ENCODE results near the gene CNIH2. TPM values are rescaled to one million over a fixed set of nuclear protein-coding genes. Genes with fewer than 3 reads are reported as not detected.
A peak's percentile ranks its signal among the peaks of the same experiment; 100 is the strongest.
"Not testable (repeated sequence)": the region's sequence is repeated elsewhere in the genome, so short reads cannot be mapped to it uniquely, and the experiment has no call there.

CNIH2 gene
- total RNA-seq, 1 experiment from 2014 or later, result 0.20 TPM

DNA sequence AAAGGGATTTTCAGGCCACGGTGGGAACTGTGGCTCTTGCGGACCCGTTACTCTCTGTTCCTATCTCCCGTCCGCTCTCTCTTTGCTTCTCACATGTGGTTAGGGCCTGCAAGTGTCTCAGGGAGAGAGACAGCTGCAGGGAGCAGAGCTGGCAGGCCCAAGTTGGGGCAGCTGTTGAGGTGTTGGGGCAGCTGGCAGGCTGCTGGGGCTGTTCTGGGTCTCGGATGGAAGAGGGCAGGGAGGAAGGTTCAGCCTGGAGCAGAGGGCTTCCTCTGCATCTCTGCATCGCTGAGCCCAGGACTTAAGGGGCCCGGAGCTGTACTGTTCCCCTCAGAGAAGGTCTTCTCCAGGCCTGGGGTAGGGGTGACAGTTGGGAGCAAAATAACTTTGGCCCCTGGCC is 2.6 kb upstream of the CNIH2 start:
- DNase-seq (ENCODE audit: extremely low read depth, low read depth), result no peak

DNA sequence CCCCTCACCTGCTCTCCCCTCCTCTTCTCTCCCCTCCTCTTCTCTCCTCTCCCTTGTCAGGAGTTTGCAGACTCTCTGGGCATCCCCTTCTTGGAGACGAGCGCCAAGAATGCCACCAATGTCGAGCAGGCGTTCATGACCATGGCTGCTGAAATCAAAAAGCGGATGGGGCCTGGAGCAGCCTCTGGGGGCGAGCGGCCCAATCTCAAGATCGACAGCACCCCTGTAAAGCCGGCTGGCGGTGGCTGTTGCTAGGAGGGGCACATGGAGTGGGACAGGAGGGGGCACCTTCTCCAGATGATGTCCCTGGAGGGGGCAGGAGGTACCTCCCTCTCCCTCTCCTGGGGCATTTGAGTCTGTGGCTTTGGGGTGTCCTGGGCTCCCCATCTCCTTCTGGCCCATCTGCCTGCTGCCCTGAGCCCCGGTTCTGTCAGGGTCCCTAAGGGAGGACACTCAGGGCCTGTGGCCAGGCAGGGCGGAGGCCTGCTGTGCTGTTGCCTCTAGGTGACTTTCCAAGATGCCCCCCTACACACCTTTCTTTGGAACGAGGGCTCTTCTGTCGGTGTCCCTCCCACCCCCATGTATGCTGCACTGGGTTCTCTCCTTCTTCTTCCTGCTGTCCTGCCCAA is 1.9 kb upstream of the CNIH2 start:
- no peak for DNase-seq (ENCODE audit: extremely low read depth, low read depth)

DNA sequence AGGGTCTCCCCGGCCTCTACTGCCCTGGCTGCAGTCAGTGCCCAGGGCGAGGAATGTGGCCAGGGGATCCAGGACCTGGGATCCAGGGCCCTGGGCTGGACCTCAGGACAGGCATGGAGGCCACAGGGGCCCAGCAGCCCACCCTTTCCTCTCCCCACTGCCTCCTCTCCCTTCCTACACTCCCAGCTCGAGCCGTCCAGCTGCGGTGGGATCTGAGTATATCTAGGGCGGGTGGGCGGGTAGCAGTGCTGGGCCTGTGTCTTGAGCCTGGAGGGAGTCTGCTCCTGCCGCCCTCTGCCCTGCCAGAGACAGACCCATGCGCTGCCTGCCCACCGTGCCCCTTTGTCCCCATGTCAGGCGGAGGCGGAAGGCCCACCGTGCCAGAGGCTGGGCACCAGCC is 1.4 kb upstream of the CNIH2 start:
- not testable (repeated sequence) for DNase-seq (ENCODE audit: extremely low read depth, low read depth)

DNA sequence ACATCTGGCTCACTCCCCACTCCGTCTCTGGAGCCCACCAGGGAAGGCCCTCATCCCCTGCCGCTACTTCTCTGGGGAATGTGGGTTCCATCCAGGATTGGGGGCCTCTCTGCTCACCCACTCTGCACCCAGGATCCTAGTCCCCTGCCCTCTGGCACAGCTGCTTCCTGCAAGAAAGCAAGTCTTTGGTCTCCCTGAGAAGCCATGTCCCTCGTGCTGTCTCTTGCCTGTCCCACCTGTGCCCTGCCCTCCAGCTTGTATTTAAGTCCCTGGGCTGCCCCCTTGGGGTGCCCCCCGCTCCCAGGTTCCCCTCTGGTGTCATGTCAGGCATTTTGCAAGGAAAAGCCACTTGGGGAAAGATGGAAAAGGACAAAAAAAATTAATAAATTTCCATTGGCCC is 911 bp upstream of the CNIH2 start:
- not testable (repeated sequence) for DNase-seq (ENCODE audit: extremely low read depth, low read depth)

DNA sequence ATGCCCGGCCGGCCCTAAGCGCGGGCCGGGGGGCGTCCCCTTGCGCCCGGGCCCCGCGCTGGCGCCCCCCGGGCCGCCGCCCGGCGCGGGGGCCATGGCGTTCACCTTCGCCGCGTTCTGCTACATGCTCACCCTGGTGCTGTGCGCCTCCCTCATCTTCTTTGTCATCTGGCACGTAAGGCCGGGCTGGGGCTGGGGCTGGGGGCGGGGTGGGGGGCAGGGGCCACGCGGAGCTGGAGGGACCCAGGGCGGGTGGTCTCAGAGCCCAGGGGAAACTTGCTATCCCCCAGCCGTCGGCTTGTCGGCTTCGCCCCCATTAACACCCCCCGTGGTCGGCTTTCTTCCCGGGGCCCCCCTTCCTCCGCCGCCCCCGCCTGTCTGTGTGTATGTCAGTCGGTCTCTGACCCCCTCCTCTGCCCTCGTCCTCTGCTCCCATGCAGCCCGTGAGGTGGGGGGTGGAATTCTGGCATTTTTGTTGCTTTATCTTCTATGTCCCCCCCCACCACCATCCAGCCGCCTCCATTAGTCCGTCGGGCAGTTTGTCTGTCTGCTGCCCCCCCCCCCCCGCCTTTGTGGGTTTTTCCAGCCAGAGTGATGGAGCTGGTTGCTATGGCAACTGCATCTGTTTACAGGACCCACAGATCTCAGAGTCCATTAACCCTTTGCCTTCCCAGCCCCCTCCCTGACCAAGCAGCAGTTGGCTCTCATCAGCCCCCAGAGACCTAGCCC is 552 bp downstream of the CNIH2 start:
- no peak for DNase-seq (ENCODE audit: extremely low read depth, low read depth)

DNA sequence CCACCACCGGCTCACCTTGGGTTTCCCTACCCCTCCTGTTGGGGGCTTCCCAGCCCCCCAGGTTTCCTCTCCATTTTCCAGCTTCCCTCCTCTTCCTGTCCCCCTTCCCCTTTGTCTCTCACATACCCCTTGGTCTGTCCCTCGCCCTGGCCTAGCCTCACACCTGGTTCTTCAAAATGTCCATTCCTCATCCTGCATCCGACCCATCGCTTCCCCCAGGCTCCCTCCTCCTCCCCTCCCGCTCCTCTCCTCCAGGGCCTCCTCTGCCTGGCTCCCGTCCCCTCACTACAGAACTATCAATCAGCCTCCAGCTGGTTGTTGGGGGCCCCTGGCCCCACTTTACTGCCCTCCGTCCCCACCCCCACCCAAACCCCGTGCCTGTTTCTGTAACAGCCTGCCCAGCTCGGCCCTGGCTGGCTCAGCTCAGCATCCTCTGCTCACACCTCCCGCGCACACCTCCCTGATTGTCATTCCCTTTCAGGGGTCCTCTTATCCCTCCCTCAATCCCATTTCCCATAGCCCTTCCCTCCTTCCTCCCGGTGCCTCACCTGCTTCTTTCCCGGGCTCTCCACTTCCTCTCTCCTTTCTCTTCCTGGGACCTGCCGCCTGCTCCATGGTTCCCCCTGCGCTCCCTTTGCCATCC is 1.2 kb downstream of the CNIH2 start:
- no peak for DNase-seq (ENCODE audit: extremely low read depth, low read depth)

DNA sequence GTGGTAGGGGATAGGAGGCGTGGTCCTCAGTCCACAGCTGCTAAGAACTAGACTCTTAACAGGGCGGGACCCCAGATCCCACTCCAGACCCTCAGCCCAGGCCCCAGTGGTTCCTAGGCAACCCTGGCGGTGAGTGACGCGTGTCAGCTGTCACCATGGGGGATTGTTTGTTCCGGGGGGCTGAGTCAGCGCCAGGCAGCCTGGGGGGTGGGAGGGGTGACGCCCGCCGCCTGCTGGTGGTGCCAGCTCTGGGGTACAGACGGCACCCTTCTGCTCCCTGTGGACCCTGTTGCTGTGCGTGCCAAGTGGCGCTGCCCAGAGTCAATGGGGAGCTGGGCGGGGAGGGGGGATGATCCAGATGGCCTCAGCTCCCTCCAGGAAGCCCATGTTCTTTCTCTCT is 2.5 kb downstream of the CNIH2 start:
- DNase-seq (ENCODE audit: extremely low read depth, low read depth), result no peak

DNA sequence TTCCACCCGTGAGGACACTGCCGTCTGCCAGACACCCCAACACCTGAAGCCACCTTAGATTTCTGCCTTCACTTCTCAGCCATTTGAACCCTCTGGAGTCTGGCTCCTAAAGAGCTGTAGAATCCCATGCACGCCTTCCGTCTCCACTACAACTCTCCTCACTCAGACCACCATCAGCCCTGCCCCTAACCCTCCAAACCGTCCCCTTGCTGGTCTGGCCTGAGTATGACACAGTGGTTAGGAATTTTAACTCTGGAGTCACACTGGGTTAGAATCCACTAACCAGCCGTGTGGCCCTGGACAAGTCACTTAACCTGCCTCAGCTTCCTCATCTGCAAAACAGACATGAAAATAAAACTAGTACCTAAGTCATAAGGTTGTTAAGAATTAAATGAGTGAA is 3.0 kb downstream of the CNIH2 start:
- no peak for DNase-seq (ENCODE audit: extremely low read depth, low read depth)

DNA sequence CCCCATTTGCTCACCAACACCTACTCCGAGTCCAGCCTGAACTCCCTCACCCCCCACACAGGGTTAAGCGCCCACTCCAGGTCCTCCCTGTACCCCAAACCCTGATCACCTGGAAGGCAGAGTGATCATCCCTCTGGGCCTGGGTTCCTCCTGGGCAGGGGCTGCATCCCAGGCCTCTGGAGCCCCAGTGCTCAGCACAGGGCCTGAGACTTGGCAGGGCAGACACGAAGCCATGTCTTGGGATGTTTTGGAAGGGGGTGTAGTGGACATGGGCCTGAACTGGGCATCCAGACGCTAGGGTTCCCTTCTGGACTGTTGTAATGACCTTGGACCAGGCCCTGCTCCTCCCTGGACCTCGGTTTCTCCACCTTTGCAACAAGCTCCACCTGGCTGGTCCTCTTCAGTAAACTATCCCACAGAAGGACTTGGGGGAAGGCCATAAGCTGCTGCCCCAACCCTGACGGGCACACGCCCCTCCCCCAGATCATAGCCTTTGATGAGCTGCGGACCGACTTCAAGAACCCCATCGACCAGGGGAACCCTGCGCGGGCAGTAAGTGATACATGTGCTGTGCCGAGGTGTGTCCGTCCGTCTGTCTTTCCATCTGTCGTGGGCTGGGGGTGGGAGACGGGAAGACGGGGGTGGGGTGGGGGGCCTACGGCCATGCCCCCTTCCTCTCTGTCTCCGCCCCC is 3.9 kb downstream of the CNIH2 start:
- no peak for DNase-seq (ENCODE audit: extremely low read depth, low read depth)

DNA sequence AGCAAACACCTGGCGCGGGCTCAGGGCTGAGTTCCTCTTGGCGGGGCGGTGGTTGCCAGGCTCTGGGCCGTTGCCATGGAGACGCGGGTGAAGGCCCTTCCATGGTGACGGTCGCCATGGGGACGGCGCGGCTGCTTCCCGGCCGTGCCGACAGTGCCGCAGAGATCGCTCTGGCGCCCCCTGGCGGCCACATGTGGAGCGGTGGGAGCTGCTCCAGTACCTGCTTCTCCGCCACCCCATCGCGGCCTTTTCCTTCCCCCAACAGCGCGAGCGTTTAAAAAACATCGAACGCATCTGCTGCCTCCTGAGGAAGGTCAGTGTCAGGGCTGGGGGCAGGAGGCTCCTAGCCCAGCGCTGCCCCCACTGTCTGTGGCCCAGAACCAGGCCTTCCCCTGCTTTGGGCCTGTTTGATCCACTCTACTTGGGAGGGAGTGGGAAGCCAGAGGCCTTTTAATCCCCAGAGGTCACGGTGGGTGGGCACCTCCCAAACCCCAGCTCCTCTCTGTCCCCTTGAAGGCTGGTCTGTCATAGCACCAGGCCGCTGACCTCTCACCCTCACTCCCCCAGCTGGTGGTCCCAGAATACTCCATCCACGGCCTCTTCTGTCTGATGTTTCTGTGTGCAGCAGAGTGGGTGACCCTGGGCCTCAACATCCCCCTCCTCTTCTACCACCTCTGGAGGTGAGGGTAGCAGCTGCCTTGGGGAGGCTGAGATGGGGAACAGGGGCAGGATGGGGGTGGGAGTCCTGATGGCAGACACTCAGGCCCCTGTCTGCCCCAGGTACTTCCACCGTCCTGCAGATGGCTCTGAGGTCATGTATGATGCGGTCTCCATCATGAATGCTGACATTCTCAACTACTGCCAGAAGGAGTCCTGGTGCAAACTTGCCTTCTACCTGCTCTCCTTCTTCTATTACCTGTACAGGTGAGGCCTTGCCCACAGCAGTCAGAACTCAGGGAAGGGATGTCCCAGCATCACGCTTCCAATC is 4.8 kb downstream of the CNIH2 start:
- DNase-seq (ENCODE audit: extremely low read depth, low read depth), result peak; percentile 83

DNA sequence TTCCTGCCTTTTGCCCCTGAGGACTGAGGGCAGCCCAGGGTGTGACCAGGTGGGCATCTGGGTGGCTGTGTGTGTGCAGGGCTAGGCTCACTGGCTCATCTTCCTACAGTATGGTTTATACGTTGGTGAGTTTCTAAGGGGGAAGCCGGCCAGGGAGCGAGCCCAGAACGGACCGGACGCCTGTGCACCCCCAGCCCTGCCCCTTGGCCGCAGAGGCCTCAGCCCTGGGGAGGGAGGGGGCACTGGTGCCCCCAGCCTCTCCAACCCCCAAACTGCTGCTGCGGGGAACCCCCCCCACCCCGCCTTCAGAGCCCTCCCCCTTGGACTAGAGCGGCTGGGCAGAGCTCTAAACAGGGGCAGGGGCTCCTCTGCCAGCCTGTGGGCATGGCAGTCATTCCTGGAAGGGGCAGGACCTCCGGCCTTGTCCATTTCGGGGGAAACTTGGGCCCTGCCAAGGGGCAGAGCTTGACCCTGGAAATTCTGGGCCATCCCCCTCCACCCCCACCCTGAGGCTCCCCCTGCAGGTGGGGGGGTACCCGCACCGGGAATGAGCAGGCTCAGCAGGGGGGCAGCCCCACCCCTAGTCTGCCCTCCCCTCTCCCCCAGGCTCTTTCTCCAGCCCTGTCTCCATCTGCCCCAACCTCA is 5.6 kb downstream of the CNIH2 start:
- DNase-seq (ENCODE audit: extremely low read depth, low read depth), result no peak

DNA sequence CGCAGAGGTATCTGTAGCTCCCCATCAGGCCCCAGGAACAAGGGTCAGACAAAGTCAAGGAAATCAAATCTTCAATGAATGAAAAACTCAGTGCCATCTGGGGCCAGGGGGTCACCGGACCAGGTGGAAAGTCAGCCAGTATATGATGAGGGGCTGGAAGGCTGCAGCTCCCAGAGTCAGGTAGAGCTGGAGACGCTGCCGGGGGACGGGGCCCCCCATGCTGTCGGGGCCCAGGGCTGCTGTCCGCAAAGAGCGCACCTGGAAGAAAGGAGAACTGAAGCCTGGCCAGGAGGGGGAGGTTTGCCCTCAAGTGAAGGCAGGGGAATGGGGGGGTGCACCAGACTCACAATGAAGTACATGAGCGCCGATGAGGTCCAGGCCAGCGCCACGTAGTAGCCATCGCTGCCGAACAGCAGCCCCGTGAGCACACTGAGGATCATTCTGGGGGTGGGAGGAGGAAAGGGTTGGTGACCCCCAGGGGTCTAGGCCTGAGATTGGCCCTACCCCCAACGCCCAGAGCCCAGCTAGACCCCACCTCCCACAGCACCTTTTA is 6.6 kb downstream of the CNIH2 start:
- DNase-seq (ENCODE audit: extremely low read depth, low read depth), result no peak

DNA sequence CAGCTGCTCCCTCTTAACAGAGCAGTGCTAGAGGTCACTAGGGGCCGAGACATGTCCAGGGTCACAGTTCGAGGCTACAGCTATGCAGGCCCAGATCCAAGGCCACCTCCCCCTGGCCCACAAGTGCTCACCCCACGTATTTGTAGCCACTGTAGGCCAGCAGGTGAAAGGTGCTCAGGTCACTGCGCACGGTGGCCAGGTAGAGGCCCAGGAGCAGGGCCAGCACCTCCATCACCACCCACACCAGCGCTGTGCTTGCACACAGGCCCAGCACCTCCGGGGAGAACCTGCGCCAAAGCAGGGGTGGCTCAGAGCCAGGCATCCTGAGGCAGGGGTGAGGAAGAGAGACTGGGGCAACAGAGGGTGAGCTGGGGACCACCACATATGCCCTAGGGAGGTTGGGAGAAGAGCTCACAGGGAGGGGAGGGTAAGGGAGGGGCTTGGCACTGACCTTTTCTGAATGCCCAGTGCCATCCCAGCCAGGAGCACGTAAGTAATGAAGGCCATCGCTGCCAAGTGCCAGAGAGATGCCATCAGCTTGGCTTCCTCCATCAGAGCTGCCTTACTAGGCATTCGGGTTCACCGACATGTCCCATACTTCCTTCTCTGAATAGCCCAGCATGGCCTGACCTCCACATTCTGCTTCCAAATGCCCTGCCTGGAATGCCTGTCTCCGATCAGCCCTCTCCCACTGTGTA is 7.4 kb downstream of the CNIH2 start:
- DNase-seq (ENCODE audit: extremely low read depth, low read depth), result no peak

DNA sequence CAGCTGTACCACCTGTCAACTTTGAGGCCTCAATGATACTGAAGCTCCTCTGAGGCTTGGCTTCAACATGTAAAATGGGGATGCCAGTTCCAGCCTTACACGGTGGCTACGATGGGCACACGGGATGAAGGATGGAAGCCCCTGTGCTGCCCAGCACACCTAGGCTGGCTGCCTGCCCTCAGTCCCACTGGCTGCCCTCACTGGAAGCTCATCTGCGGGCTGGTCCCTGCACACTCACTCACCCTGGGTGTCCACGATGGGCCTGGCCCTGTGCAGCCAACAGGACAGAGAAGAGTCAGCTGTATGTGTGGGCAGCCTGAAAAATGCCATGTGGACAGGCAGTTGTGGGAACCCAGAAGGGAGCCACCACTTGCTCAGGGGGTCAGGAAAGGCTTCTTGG is 8.7 kb downstream of the CNIH2 start:
- DNase-seq (ENCODE audit: extremely low read depth, low read depth), result no peak

DNA sequence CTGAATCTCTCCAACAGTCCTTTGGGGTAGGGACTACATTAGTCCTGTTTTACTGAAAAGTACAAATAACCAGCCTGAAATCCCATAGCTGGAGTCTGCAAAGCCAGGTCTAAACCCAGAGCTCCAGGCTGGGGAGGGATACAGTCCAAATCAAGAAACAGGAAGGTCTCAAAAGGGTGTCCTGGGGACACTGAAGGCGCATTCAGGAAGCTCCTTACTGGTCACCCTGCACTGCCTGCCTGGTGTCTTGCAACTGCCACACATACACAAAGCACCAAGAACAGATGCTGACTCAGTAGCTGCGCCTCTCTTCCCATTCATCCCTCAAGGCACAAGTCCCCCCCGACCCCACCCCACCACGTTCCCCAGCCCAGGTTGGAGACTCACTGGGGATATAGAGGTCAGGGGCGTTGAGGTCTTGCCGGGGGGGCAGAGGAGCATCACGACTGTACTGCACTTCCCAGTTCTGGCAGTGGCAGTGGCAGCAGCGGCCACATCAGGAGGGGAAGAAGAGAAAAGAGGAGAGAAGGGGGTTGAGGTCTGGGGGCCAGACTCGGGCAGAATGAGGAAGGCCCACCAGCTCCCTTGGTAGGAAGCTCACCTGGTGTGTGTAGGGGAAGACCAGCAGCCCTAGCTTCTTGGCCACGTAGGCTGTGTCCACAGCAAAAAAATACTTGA is 9.4 kb downstream of the CNIH2 start:
- no peak for DNase-seq (ENCODE audit: extremely low read depth, low read depth)

DNA sequence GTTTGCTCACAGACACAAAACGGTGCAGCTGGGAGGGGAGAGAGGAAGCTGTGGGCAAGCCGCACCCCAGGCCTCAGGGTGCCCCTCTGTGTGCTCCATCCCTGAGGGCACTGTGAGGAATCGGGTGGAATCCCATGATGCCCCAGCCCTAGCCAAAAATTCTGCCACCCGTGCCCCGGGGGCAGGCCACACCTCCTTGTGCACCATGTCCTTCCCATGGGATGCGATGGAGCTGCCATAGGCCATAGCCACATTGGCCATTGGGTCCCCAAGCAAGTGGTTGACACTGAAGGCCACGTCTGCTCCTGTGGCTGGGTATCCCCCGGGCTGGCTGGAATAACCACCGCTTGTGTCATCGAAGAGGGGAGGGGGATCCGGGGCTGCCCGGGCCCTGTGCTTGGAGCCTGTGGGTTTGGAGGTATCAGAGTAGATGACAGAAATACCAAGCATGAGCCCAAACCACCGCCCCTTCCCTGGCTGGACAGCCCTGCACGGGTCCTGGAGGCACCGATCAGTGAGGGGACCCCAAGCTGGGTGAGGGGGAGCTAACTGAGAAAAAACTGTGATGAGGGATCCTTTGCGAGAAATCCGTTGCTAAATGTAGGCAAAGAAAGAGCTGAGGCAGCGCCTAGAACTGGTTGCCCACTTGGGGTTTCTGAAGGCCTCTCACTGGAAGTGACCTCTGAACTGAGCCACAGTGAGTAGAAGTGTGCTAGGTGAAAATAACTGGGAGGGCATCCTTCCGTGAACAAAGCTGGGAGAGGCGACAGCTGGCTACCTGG is 10.1 kb downstream of the CNIH2 start:
- DNase-seq (ENCODE audit: extremely low read depth, low read depth), result no peak
